Measurements from ENCODE around the gene CACNA2D1. TPM values are rescaled to one million over a fixed set of nuclear protein-coding genes. Genes with fewer than 3 reads are reported as not detected.

Gene CACNA2D1
- total RNA-seq, 1 experiment from 2014 or later = 36.2 TPM

GRCh38 chr7:82268632-82269031 is 174.9 kb downstream of the CACNA2D1 start:
- Mint-ChIP-seq H3K36me3 (ENCODE audit: insufficient read depth in 1 of 3, low read depth in 3 of 3) (no peaks in the 10 kb centered on the region), H3K4me1 (peaks cover 13 to 14% of the 10 kb centered on the region in 2 experiments; a peak in 3 of 4 replicates), H3K27ac (no peak overlapping the region; a peak in 1 of 7 replicates), H3K4me3 (no peak overlapping the region), H3K9me3 (no peaks in the 10 kb centered on the region), H3K27me3 (ENCODE audit: low read depth) (no peaks in the 10 kb centered on the region)
- Histone ChIP-seq H3K4me1 (ENCODE audit: insufficient read depth, low read length) (no peaks in the 10 kb centered on the region), H2BK20ac (ENCODE audit: low read depth, low read length, poor library complexity, severe bottlenecking) (no peak overlapping the region), H3K4ac (ENCODE audit: low read depth, low read length) (no peak overlapping the region), H3K56ac (ENCODE audit: insufficient read length, low read depth, low read length) (no peak overlapping the region), H3K9me3 (ENCODE audit: control insufficient read depth, low read depth, low read length) (no peaks in the 10 kb centered on the region), H3K27ac (ENCODE audit: insufficient read length, low read depth, low read length) (no peak overlapping the region), H4K8ac (replicated peaks; ENCODE audit: insufficient read length, low read depth, low read length) (no peak overlapping the region), H2AFZ (ENCODE audit: low read length) (no peak overlapping the region), H4K91ac (ENCODE audit: insufficient read length, low read depth, low read length) (no peak overlapping the region), H3K9ac (ENCODE audit: extremely low read depth, insufficient read length, low read length) (no peak overlapping the region), H3T11ph (ENCODE audit: low read length) (no peak overlapping the region), H2BK15ac (ENCODE audit: low read depth, low read length) (no peak overlapping the region), H4K20me1 (ENCODE audit: control insufficient read depth, insufficient read depth, insufficient read length) (no peaks in the 10 kb centered on the region), H3K23me2 (ENCODE audit: insufficient read length, low read depth, low read length, poor library complexity, severe bottlenecking) (no peaks in the 10 kb centered on the region), H3K79me2 (ENCODE audit: insufficient read depth, low read length) (no peaks in the 10 kb centered on the region), H3K14ac (ENCODE audit: insufficient read depth, low read length) (no peak overlapping the region), H2AK5ac (ENCODE audit: insufficient read length, low read length) (no peak overlapping the region), H2BK5ac (ENCODE audit: insufficient read length, low read length) (no peak overlapping the region), H3K18ac (ENCODE audit: insufficient read length, low read depth, low read length) (no peak overlapping the region), H3K4me2 (ENCODE audit: insufficient read depth, insufficient read length, low read length) (no peak overlapping the region), H2BK120ac (ENCODE audit: low read depth, low read length, poor library complexity, severe bottlenecking) (no peak overlapping the region), H3K27me3 (ENCODE audit: insufficient read depth, low read length) (no peaks in the 10 kb centered on the region), H2BK12ac (ENCODE audit: insufficient read length, low read depth, low read length) (no peak overlapping the region), H4K5ac (ENCODE audit: insufficient read length, low read depth, low read length) (no peak overlapping the region), H3K23ac (ENCODE audit: insufficient read length, low read depth, low read length) (no peak overlapping the region), H3K79me1 (ENCODE audit: insufficient read depth, low read depth, low read length, poor library complexity, severe bottlenecking) (no peaks in the 10 kb centered on the region)
- no peak for TF ChIP-seq CTCF (conservative IDR thresholded peaks at IDR 0.05)
- WGBS (ENCODE audit: extremely low coverage, insufficient read length, low lambda C conversion rate) = no CpG with 5 or more reads among the region's 1 CpG
- no peak for DNase-seq
